ENCODE measurements around the gene HOXB1.

- TF ChIP-seq POLR2A (IDR thresholded peaks at IDR 0.05) (no peak), CTCF (IDR thresholded peaks at IDR 0.05) (no peak)
These were observed 1.4 kb upstream of the HOXB1 start for GRCh38 chr17:48532261-48532660.
